Panc1 (cell line): ENCODE data around the gene SLC25A39. TPM values are rescaled to one million over a fixed set of nuclear protein-coding genes. Genes with fewer than 3 reads are reported as not detected.

Source experiments
- ATAC-seq: fragments of 200-7000 bp; cut with Tn5 transposase; 2 replicates; pipeline ENCODE4 v1.9.1; 2020; ENCODE audit warnings: mild to moderate bottlenecking, moderate library complexity
- BruUV-seq: library from RNA; stranded (reverse); fragments of 400-500 nt; replicated peaks from 2 replicates; lab custom pipeline; 2021; lab: Mats Ljungman, UMichigan
- CTCF ChIA-PET: fragments of 300-600 bp; sonication (Branson Sonifier 250); formaldehyde crosslinking; loops from one replicate; lab custom pipeline; 2022; ENCODE audit warnings: antibody characterized with exemption; lab: Charles Lee
- POLR2A ChIA-PET: fragments of 300-600 bp; sonication (Branson Sonifier 250); formaldehyde crosslinking; loops from one replicate; lab custom pipeline; 2022; ENCODE audit warnings: antibody characterized with exemption; lab: Charles Lee
- DNase-seq: peaks from one replicate; pipeline ENCODE4 v3.0.0-alpha.2; 2010; ENCODE audit warnings: low read depth, low spot score
- H3K27ac ChIP-seq: 2 replicates; pipeline ENCODE4 v1.5.1; 2011; ENCODE audit warnings: mild to moderate bottlenecking, low read length, inconsistent platforms
- H3K27me3 ChIP-seq: fragments of 200-500 bp; sonication (Bioruptor generic); 2 replicates; pipeline ENCODE4 v1.6.0; 2014; ENCODE audit warnings: low read length, inconsistent platforms; ENCODE audit not compliant: control insufficient read depth, insufficient read depth
- H3K36me3 ChIP-seq: fragments of 200-500 bp; sonication (Bioruptor generic); 2 replicates; pipeline ENCODE4 v1.5.1; 2014; ENCODE audit warnings: inconsistent platforms, mild to moderate bottlenecking, low read length, moderate library complexity; ENCODE audit not compliant: control insufficient read depth, insufficient read depth
- H3K4me1 ChIP-seq: 2 replicates; pipeline ENCODE4 v1.5.1; 2011; ENCODE audit warnings: inconsistent platforms, mild to moderate bottlenecking, low read length, moderate library complexity; ENCODE audit not compliant: control insufficient read depth, insufficient read depth
- H3K4me3 ChIP-seq, 2 experiments: 2 replicates each; pipeline ENCODE4 v1.5.1; 2011 to 2012; ENCODE audit warnings: low read depth in 2 of 2, low read length in 2 of 2, mild to moderate bottlenecking in 2 of 2, inconsistent platforms in 1 of 2, moderate library complexity in 1 of 2
- H3K9me3 ChIP-seq: fragments of 200-500 bp; sonication (Bioruptor generic); 2 replicates; pipeline ENCODE4 v1.5.1; 2014; ENCODE audit warnings: low read depth, mild to moderate bottlenecking, inconsistent platforms, low read length, moderate library complexity; ENCODE audit not compliant: control insufficient read depth, insufficient read depth
- CTCF ChIP-seq: fragments of 450-650 bp; IDR thresholded peaks from 2 replicates; pipeline ENCODE4 v1.5.1; 2017; ENCODE audit warnings: mild to moderate bottlenecking
- POLR2AphosphoS5 ChIP-seq: IDR thresholded peaks from 2 replicates; pipeline ENCODE4 v1.6.1; 2012; ENCODE audit warnings: mild to moderate bottlenecking, low read depth, low read length, moderate library complexity
- SIN3A ChIP-seq: IDR thresholded peaks from 2 replicates; pipeline ENCODE4 v1.6.1; 2012; ENCODE audit warnings: low read depth, mild to moderate bottlenecking, low read length, moderate library complexity, borderline replicate concordance; ENCODE audit not compliant: insufficient read depth
- TCF7L2 ChIP-seq: IDR thresholded peaks from 2 replicates; pipeline ENCODE4 v1.6.1; 2011; ENCODE audit warnings: mild to moderate bottlenecking, low read depth, low read length, inconsistent platforms
- in situ Hi-C: cut with HindIII; loops from 2 replicates; pipeline ENCODE4 v1.10.0; 2016; ENCODE audit warnings: low sequenced_read_pairs, low pct_unique_long_range_greater_than_20kb
- intact Hi-C: fragments of 100-400 bp; cut with micrococcal nuclease; formaldehyde crosslinking; loops from one replicate; pipeline ENCODE4 v1.10.0; 2022; ENCODE audit not compliant: unreplicated experiment
- total RNA-seq: library from RNA; stranded (reverse); gene quantifications from one replicate; pipeline ENCODE4 v1.2.1, GENCODE V29; 2021; ENCODE audit not compliant: unreplicated experiment
- TF ChIP-seq, protein P1 (sequence below), 2 experiments: IDR thresholded peaks; 2 replicates each; pipeline ENCODE4 v1.6.1; 2011 to 2012; ENCODE audit warnings: low read depth in 2 of 2, control low read depth in 1 of 2, low read length in 1 of 2, mild to moderate bottlenecking in 1 of 2, moderate library complexity in 1 of 2; ENCODE audit not compliant: insufficient read depth in 1 of 2

Gene SLC25A39
- total RNA-seq, 1 experiment from 2014 or later: 138 TPM

GRCh38 chr17:44322236-44322895 lies 2.3 kb downstream of the SLC25A39 start:
- ATAC-seq: no peak
- TF ChIP-seq CTCF (no peak), POLR2AphosphoS5 (no peak)
- POLR2A ChIA-PET: no interaction called here

GRCh38 chr17:44321246-44322120 lies 3.1 kb downstream of the SLC25A39 start:
- in situ Hi-C loops: no loop called here
- Histone ChIP-seq H3K27ac (no peak overlapping the region), H3K4me3 (no peak overlapping the region), H3K36me3 (peaks cover 6% of the 10 kb centered on the region; the same call in 1 of the 2 replicates), H3K9me3 (no peaks in the 10 kb centered on the region), H3K27me3 (no peaks in the 10 kb centered on the region), H3K4me1 (no peaks in the 10 kb centered on the region; the same call in 1 of the 2 replicates)
- intact Hi-C loops: no loop called here
- CTCF ChIA-PET: no interaction called here
- ATAC-seq: no peak
- POLR2A ChIA-PET: no interaction called here
- TF ChIP-seq, protein P1, sequence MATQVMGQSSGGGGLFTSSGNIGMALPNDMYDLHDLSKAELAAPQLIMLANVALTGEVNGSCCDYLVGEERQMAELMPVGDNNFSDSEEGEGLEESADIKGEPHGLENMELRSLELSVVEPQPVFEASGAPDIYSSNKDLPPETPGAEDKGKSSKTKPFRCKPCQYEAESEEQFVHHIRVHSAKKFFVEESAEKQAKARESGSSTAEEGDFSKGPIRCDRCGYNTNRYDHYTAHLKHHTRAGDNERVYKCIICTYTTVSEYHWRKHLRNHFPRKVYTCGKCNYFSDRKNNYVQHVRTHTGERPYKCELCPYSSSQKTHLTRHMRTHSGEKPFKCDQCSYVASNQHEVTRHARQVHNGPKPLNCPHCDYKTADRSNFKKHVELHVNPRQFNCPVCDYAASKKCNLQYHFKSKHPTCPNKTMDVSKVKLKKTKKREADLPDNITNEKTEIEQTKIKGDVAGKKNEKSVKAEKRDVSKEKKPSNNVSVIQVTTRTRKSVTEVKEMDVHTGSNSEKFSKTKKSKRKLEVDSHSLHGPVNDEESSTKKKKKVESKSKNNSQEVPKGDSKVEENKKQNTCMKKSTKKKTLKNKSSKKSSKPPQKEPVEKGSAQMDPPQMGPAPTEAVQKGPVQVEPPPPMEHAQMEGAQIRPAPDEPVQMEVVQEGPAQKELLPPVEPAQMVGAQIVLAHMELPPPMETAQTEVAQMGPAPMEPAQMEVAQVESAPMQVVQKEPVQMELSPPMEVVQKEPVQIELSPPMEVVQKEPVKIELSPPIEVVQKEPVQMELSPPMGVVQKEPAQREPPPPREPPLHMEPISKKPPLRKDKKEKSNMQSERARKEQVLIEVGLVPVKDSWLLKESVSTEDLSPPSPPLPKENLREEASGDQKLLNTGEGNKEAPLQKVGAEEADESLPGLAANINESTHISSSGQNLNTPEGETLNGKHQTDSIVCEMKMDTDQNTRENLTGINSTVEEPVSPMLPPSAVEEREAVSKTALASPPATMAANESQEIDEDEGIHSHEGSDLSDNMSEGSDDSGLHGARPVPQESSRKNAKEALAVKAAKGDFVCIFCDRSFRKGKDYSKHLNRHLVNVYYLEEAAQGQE (IDR thresholded peaks at IDR 0.05; ENCODE audit: insufficient read depth in 1 of 2, low read depth in 2 of 2, low read length in 1 of 2): no peak
- TF ChIP-seq POLR2AphosphoS5: no peak
- TF ChIP-seq CTCF: no peak
- TF ChIP-seq SIN3A: no peak
- TF ChIP-seq TCF7L2: no peak
- DNase-seq: no peak
- BruUV-seq: no TSS peak

More at GRCh38 chr17:44322236-44322895, 2.3 kb downstream of the SLC25A39 start:
- DNase-seq: no peak
- H3K4me3 ChIP-seq: no peak overlapping the region
- peaks cover 6% of the 10 kb centered on the region; the same call in 1 of the 2 replicates for H3K36me3 ChIP-seq
- no peak overlapping the region for H3K27ac ChIP-seq
- no peaks in the 10 kb centered on the region for H3K9me3 ChIP-seq
- CTCF ChIA-PET: no interaction called here
- H3K4me1 ChIP-seq: no peaks in the 10 kb centered on the region; the same call in 1 of the 2 replicates
- BruUV-seq: no TSS peak
- in situ Hi-C loops: no loop called here
- intact Hi-C loops: no loop called here
- H3K27me3 ChIP-seq: no peaks in the 10 kb centered on the region
